ENCODE results near the gene ACSS1. TPM values are rescaled to one million over a fixed set of nuclear protein-coding genes. Genes with fewer than 3 reads are reported as not detected.

ACSS1 gene
- total RNA-seq, 1 donor from 2014 or later, result 9.4 TPM

- DNase-seq (ENCODE audit: low read depth in 2 of 2), result no peak
Observed at GRCh38 chr20:25032478-25033264, 25.3 kb downstream of the ACSS1 start.

GRCh38 chr20:25032065-25032477, 25.9 kb downstream of the ACSS1 start:
- no peak for DNase-seq (ENCODE audit: low read depth in 2 of 2)

- DNase-seq (ENCODE audit: low read depth in 2 of 2), result no peak
Observed at GRCh38 chr20:25031241-25031640, 26.7 kb downstream of the ACSS1 start.

GRCh38 chr20:25030649-25031207, 27.2 kb downstream of the ACSS1 start:
- no peak for DNase-seq (ENCODE audit: low read depth in 2 of 2)

GRCh38 chr20:25030007-25030648, 27.8 kb downstream of the ACSS1 start:
- DNase-seq (ENCODE audit: low read depth in 2 of 2), result no peak

GRCh38 chr20:25025986-25026605, 31.8 kb downstream of the ACSS1 start:
- no peak for DNase-seq (ENCODE audit: low read depth in 2 of 2)

GRCh38 chr20:25025091-25025861, 32.7 kb downstream of the ACSS1 start:
- no peak for DNase-seq (ENCODE audit: low read depth in 2 of 2)

- no peak for DNase-seq (ENCODE audit: low read depth in 2 of 2)
Observed at GRCh38 chr20:25024171-25024570, 33.8 kb downstream of the ACSS1 start.

GRCh38 chr20:25023356-25023755, 34.6 kb downstream of the ACSS1 start:
- DNase-seq (ENCODE audit: low read depth in 2 of 2), result no peak

- no peak for DNase-seq (ENCODE audit: low read depth in 2 of 2)
Observed at GRCh38 chr20:25022680-25023079, 35.3 kb downstream of the ACSS1 start.

- no peak for DNase-seq (ENCODE audit: low read depth in 2 of 2)
Observed at GRCh38 chr20:25021336-25021735, 36.6 kb downstream of the ACSS1 start.

- no peak for DNase-seq (ENCODE audit: low read depth in 2 of 2)
Observed at GRCh38 chr20:25020901-25021301, 37.0 kb downstream of the ACSS1 start.

- no peak for DNase-seq (ENCODE audit: low read depth in 2 of 2)
Observed at GRCh38 chr20:25020345-25020744, 37.6 kb downstream of the ACSS1 start.

GRCh38 chr20:25019381-25020155, 38.4 kb downstream of the ACSS1 start:
- no peak for DNase-seq (ENCODE audit: low read depth in 2 of 2)

GRCh38 chr20:25018841-25019240, 39.1 kb downstream of the ACSS1 start:
- no peak for DNase-seq (ENCODE audit: low read depth in 2 of 2)

GRCh38 chr20:25018425-25018824, 39.5 kb downstream of the ACSS1 start:
- no peak for DNase-seq (ENCODE audit: low read depth in 2 of 2)

- no peak for DNase-seq (ENCODE audit: low read depth in 2 of 2)
Observed at GRCh38 chr20:25017257-25017803, 40.6 kb downstream of the ACSS1 start.

- no peak for DNase-seq (ENCODE audit: low read depth in 2 of 2)
Observed at GRCh38 chr20:25016471-25016870, 41.5 kb downstream of the ACSS1 start.

GRCh38 chr20:25015986-25016385, 42.0 kb downstream of the ACSS1 start:
- no peak for DNase-seq (ENCODE audit: low read depth in 2 of 2)

- no peak for DNase-seq (ENCODE audit: low read depth in 2 of 2)
Observed at GRCh38 chr20:25014816-25015215, 43.1 kb downstream of the ACSS1 start.
